GM19043 (cell line): Measurements from ENCODE around the gene CASZ1.

ENCODE experiments used
- ATAC-seq: cut with Tn5 transposase; IDR thresholded peaks from one replicate; pipeline ENCODE4 v1.9.1; 2021; ENCODE audit warnings: low read depth; ENCODE audit not compliant: unreplicated experiment

CASZ1 gene

GRCh38 chr1:10777749-10778574 lies 18.5 kb downstream of the CASZ1 start:
- no peak for ATAC-seq

GRCh38 chr1:10776190-10776905 lies 20.1 kb downstream of the CASZ1 start:
- ATAC-seq = no peak

- ATAC-seq = no peak
Measured at GRCh38 chr1:10775763-10776162, 20.7 kb downstream of the CASZ1 start.

- no peak for ATAC-seq
Measured at GRCh38 chr1:10774615-10775310, 21.7 kb downstream of the CASZ1 start.

- ATAC-seq = no peak
Measured at GRCh38 chr1:10773851-10774614, 22.4 kb downstream of the CASZ1 start.

- no peak for ATAC-seq
Measured at GRCh38 chr1:10773376-10773775, 23.1 kb downstream of the CASZ1 start.

- ATAC-seq = no peak
Measured at GRCh38 chr1:10772711-10773110, 23.7 kb downstream of the CASZ1 start.

GRCh38 chr1:10771789-10772188 lies 24.7 kb downstream of the CASZ1 start:
- ATAC-seq = no peak

GRCh38 chr1:10768552-10768951 lies 27.9 kb downstream of the CASZ1 start:
- ATAC-seq = no peak

- ATAC-seq = no peak
Measured at GRCh38 chr1:10767282-10767681, 29.2 kb downstream of the CASZ1 start.

- ATAC-seq = no peak
Measured at GRCh38 chr1:10765734-10766478, 30.5 kb downstream of the CASZ1 start.

- ATAC-seq = no peak
Measured at GRCh38 chr1:10765304-10765703, 31.1 kb downstream of the CASZ1 start.

GRCh38 chr1:10764296-10764798 lies 32.1 kb downstream of the CASZ1 start:
- ATAC-seq = no peak

GRCh38 chr1:10762875-10763274 lies 33.6 kb downstream of the CASZ1 start:
- ATAC-seq = no peak

GRCh38 chr1:10762153-10762523 lies 34.3 kb downstream of the CASZ1 start:
- no peak for ATAC-seq

- no peak for ATAC-seq
Measured at GRCh38 chr1:10761503-10762152, 34.8 kb downstream of the CASZ1 start.

GRCh38 chr1:10760566-10761502 lies 35.6 kb downstream of the CASZ1 start:
- ATAC-seq = no peak
